HepG2 (cell line): Measurements from ENCODE around the gene MPLKIP. TPM values are rescaled to one million over a fixed set of nuclear protein-coding genes. Genes with fewer than 3 reads are reported as not detected.

Experiments used
- BRCA1 ChIP-seq: sonication (generic); formaldehyde crosslinking; IDR thresholded peaks from 2 replicates; pipeline ENCODE4 v1.4.0; 2020; ENCODE audit warnings: missing genetic modification reagents
- CENPT ChIP-seq: sonication (generic); formaldehyde crosslinking; IDR thresholded peaks from 2 replicates; pipeline ENCODE4 v1.8.0; 2022; ENCODE audit warnings: low read depth, mild to moderate bottlenecking, moderate library complexity, missing genetic modification reagents
- HCFC1 ChIP-seq: fragments of 150-350 bp; IDR thresholded peaks from 2 replicates; pipeline ENCODE4 v1.6.1; 2014; ENCODE audit warnings: low read depth, low read length
- MIXL1 ChIP-seq: IDR thresholded peaks from 2 replicates; pipeline ENCODE4 v1.6.1; 2016
- NFATC3 ChIP-seq: sonication (generic); formaldehyde crosslinking; IDR thresholded peaks from 2 replicates; pipeline ENCODE4 v1.5.1; 2020; ENCODE audit warnings: mild to moderate bottlenecking, missing genetic modification reagents
- NR2F2 ChIP-seq: IDR thresholded peaks from 2 replicates; pipeline ENCODE4 v1.6.1; 2012; ENCODE audit warnings: low read depth, inconsistent platforms, borderline replicate concordance
- SIX1 ChIP-seq: sonication (generic); formaldehyde crosslinking; IDR thresholded peaks from 2 replicates; pipeline ENCODE4 v1.4.0; 2020; ENCODE audit warnings: missing genetic modification reagents, borderline replicate concordance
- ZNF816 ChIP-seq: sonication (generic); formaldehyde crosslinking; IDR thresholded peaks from 2 replicates; pipeline ENCODE4 v1.8.0; 2022; ENCODE audit warnings: missing genetic modification reagents, mild to moderate bottlenecking, borderline replicate concordance
- polyA plus RNA-seq, 8 experiments: library from polyadenylated mRNA; depleted of rRNA in 3 of 8; stranded (reverse) in 7 of 8; unstranded in 1 of 8; fragments of >200 nt; fragmentation: Illumina TruSeq in 4 of 8; extraction: Trizol in 4 of 8; gene quantifications; 2 replicates each; pipeline versions ENCODE4 v1.2.1 to v1.2.3, GENCODE V29; 2011 to 2016; ENCODE audit warnings: low read depth in 4 of 8, missing spikeins in 1 of 8, mixed read lengths in 1 of 8; ENCODE audit not compliant: insufficient read depth in 1 of 8
- total RNA-seq, 5 experiments: library from RNA; depleted of rRNA; stranded (reverse); fragments of >200 nt; fragmentation: Illumina TruSeq; extraction: Trizol; gene quantifications; 2 replicates each; pipeline ENCODE4 v1.2.3, GENCODE V29; 2016; ENCODE audit warnings: low read depth in 1 of 5
- TF ChIP-seq, protein P1 (sequence below): sonication (generic); formaldehyde crosslinking; IDR thresholded peaks from 2 replicates; pipeline ENCODE4 v1.5.1; 2020; ENCODE audit warnings: mild to moderate bottlenecking, missing genetic modification reagents, moderate library complexity
- TF ChIP-seq, protein P2 (sequence below): sonication (generic); formaldehyde crosslinking; IDR thresholded peaks from 2 replicates; pipeline ENCODE4 v1.9.0; 2021; ENCODE audit warnings: missing genetic modification reagents, mild to moderate bottlenecking, borderline replicate concordance
- TF ChIP-seq, protein P3 (sequence below): sonication (generic); formaldehyde crosslinking; IDR thresholded peaks from 2 replicates; pipeline ENCODE4 v1.4.0; 2020; ENCODE audit warnings: missing genetic modification reagents
- TF ChIP-seq, protein P4 (sequence below): sonication (generic); formaldehyde crosslinking; IDR thresholded peaks from 2 replicates; pipeline ENCODE4 v1.4.0; 2020; ENCODE audit warnings: missing genetic modification reagents, mild to moderate bottlenecking, borderline replicate concordance
- TF ChIP-seq, protein P5 (sequence below): IDR thresholded peaks from 2 replicates; pipeline ENCODE4 v1.6.1; 2016; ENCODE audit warnings: missing compliant biosample characterization, missing genetic modification reagents, borderline replicate concordance

The MPLKIP gene
- total and polyA plus RNA-seq, 2 of the 13 experiments (the other 11 are each of a cell fraction or from before 2014, with no cell fraction given): 40.1 to 45.7 TPM

DNA sequence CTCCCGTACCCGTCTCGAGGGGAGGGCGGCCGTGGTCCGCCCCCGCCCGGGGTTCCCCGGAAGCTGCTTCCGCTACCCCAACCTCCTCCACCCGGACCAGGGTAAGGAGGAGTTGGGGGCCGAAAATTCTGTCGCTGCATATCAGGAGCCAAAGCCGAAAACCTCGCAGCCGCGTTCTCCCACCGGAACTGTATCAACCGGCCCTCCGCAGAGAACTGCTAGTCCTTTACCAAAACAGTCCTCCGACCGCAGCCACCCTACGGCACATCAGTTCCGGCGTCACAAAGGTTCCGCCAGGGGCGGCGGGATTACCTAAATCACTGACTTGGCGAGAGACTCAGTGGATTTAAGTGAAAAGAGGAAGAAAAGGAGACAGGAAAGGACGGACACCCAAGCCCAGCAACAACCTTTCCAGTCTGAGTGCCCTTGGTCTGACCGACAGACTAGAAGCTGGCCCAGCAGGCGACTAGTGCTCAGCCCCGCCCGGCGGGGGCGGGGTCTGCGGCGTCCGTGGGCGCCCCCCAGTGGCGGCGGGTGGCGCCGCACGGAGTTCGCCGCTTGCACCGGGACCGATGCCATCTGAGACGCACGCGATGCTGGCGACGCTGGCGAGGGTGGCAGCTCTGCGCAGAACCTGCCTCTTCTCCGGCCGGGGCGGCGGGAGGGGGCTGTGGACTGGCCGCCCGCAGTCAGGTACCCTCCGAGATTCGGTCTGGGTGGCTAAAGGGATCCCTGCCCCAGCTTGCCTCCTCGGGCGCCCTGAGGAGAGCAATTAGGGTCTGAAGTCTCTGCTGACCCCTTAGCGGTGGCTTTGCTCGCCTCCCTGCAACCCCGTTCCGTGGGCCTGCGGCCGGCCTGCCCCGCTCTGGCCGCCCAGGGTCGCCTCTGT is at the start of gene MPLKIP, which contains the start of gene SUGCT (continued):
- TF ChIP-seq, protein P1, sequence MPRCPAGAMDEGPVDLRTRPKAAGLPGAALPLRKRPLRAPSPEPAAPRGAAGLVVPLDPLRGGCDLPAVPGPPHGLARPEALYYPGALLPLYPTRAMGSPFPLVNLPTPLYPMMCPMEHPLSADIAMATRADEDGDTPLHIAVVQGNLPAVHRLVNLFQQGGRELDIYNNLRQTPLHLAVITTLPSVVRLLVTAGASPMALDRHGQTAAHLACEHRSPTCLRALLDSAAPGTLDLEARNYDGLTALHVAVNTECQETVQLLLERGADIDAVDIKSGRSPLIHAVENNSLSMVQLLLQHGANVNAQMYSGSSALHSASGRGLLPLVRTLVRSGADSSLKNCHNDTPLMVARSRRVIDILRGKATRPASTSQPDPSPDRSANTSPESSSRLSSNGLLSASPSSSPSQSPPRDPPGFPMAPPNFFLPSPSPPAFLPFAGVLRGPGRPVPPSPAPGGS (CRISPR knock-in tag): no peak; the same call in 1 of the 2 replicates
- no peak for TF ChIP-seq NFATC3 (CRISPR knock-in tag)
- TF ChIP-seq ZNF816 (CRISPR knock-in tag): peak; percentile 85
- peak; percentile 57; the same call in 1 of the 2 replicates for TF ChIP-seq MIXL1 (CRISPR knock-in tag)
- TF ChIP-seq, protein P2, sequence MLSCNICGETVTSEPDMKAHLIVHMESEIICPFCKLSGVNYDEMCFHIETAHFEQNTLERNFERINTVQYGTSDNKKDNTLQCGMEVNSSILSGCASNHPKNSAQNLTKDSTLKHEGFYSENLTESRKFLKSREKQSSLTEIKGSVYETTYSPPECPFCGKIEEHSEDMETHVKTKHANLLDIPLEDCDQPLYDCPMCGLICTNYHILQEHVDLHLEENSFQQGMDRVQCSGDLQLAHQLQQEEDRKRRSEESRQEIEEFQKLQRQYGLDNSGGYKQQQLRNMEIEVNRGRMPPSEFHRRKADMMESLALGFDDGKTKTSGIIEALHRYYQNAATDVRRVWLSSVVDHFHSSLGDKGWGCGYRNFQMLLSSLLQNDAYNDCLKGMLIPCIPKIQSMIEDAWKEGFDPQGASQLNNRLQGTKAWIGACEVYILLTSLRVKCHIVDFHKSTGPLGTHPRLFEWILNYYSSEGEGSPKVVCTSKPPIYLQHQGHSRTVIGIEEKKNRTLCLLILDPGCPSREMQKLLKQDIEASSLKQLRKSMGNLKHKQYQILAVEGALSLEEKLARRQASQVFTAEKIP (CRISPR knock-in tag): no peak
- no peak for TF ChIP-seq SIX1
- TF ChIP-seq BRCA1 (CRISPR knock-in tag): 0 out of 2 replicates have a peak, but pooled peaks have one; percentile 56
- peak; percentile 69 for TF ChIP-seq HCFC1
- TF ChIP-seq, protein P3, sequence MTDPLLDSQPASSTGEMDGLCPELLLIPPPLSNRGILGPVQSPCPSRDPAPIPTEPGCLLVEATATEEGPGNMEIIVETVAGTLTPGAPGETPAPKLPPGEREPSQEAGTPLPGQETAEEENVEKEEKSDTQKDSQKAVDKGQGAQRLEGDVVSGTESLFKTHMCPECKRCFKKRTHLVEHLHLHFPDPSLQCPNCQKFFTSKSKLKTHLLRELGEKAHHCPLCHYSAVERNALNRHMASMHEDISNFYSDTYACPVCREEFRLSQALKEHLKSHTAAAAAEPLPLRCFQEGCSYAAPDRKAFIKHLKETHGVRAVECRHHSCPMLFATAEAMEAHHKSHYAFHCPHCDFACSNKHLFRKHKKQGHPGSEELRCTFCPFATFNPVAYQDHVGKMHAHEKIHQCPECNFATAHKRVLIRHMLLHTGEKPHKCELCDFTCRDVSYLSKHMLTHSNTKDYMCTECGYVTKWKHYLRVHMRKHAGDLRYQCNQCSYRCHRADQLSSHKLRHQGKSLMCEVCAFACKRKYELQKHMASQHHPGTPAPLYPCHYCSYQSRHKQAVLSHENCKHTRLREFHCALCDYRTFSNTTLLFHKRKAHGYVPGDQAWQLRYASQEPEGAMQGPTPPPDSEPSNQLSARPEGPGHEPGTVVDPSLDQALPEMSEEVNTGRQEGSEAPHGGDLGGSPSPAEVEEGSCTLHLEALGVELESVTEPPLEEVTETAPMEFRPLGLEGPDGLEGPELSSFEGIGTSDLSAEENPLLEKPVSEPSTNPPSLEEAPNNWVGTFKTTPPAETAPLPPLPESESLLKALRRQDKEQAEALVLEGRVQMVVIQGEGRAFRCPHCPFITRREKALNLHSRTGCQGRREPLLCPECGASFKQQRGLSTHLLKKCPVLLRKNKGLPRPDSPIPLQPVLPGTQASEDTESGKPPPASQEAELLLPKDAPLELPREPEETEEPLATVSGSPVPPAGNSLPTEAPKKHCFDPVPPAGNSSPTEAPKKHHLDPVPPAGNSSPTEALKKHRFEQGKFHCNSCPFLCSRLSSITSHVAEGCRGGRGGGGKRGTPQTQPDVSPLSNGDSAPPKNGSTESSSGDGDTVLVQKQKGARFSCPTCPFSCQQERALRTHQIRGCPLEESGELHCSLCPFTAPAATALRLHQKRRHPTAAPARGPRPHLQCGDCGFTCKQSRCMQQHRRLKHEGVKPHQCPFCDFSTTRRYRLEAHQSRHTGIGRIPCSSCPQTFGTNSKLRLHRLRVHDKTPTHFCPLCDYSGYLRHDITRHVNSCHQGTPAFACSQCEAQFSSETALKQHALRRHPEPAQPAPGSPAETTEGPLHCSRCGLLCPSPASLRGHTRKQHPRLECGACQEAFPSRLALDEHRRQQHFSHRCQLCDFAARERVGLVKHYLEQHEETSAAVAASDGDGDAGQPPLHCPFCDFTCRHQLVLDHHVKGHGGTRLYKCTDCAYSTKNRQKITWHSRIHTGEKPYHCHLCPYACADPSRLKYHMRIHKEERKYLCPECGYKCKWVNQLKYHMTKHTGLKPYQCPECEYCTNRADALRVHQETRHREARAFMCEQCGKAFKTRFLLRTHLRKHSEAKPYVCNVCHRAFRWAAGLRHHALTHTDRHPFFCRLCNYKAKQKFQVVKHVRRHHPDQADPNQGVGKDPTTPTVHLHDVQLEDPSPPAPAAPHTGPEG (CRISPR knock-in tag): peak; percentile 58; the same call in 1 of the 2 replicates
- TF ChIP-seq CENPT: no peak
- TF ChIP-seq NR2F2: peak; percentile 63; the same call in 1 of the 2 replicates
- TF ChIP-seq, protein P4, sequence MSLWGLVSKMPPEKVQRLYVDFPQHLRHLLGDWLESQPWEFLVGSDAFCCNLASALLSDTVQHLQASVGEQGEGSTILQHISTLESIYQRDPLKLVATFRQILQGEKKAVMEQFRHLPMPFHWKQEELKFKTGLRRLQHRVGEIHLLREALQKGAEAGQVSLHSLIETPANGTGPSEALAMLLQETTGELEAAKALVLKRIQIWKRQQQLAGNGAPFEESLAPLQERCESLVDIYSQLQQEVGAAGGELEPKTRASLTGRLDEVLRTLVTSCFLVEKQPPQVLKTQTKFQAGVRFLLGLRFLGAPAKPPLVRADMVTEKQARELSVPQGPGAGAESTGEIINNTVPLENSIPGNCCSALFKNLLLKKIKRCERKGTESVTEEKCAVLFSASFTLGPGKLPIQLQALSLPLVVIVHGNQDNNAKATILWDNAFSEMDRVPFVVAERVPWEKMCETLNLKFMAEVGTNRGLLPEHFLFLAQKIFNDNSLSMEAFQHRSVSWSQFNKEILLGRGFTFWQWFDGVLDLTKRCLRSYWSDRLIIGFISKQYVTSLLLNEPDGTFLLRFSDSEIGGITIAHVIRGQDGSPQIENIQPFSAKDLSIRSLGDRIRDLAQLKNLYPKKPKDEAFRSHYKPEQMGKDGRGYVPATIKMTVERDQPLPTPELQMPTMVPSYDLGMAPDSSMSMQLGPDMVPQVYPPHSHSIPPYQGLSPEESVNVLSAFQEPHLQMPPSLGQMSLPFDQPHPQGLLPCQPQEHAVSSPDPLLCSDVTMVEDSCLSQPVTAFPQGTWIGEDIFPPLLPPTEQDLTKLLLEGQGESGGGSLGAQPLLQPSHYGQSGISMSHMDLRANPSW: no peak
- TF ChIP-seq, protein P5, sequence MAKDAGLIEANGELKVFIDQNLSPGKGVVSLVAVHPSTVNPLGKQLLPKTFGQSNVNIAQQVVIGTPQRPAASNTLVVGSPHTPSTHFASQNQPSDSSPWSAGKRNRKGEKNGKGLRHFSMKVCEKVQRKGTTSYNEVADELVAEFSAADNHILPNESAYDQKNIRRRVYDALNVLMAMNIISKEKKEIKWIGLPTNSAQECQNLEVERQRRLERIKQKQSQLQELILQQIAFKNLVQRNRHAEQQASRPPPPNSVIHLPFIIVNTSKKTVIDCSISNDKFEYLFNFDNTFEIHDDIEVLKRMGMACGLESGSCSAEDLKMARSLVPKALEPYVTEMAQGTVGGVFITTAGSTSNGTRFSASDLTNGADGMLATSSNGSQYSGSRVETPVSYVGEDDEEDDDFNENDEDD (CRISPR knock-in tag): peak; percentile 68; the same call in 1 of the 2 replicates
